Stomach (tissue), 9 donors: ENCODE results near the gene VASH2. TPM values are rescaled to one million over a fixed set of nuclear protein-coding genes. Genes with fewer than 3 reads are reported as not detected.

Experiments used
- DNase-seq, 2 donors: peaks; one replicate each; pipeline versions ENCODE4 v3.0.0 to v3.0.0-alpha.2; 2013 to 2019
- H3K27ac ChIP-seq, 5 donors: fragments of 200-600 bp in 4 of 5; sonication (generic) in 4 of 5; one replicate each; pipeline ENCODE4 v1.5.1; 2013 to 2019; ENCODE audit warnings: mild to moderate bottlenecking in 1 of 5, moderate library complexity in 1 of 5
- H3K27me3 ChIP-seq, 3 donors: fragments of 200-600 bp; sonication (generic); one replicate each; pipeline ENCODE4 v1.5.1; 2017 to 2019; ENCODE audit warnings: mixed run types in 1 of 3
- H3K36me3 ChIP-seq, 4 donors: fragments of 200-600 bp; sonication (generic); 1 replicate in 3 of 4; 2 replicates in 1 of 4; pipeline ENCODE4 v1.5.1; 2016 to 2019
- H3K4me1 ChIP-seq, 4 donors: fragments of 200-600 bp; sonication (generic); one replicate each; pipeline ENCODE4 v1.5.1; 2016 to 2019
- H3K4me3 ChIP-seq, 4 donors: fragments of 200-600 bp; sonication (generic) in 3 of 4; one replicate each; pipeline ENCODE4 v1.5.1; 2016 to 2019; ENCODE audit warnings: mild to moderate bottlenecking in 1 of 4
- H3K9me3 ChIP-seq, 4 donors: fragments of 200-600 bp; sonication (generic); one replicate each; pipeline ENCODE4 v1.5.1; 2016 to 2019
- EP300 ChIP-seq: sonication (generic); formaldehyde crosslinking; IDR thresholded peaks from one replicate; pipeline ENCODE4 v1.6.1; 2017; ENCODE audit warnings: antibody characterized with exemption
- POLR2A ChIP-seq, 4 donors: fragments of 450-650 bp; IDR thresholded peaks; one replicate each; pipeline ENCODE4 v1.6.1; 2016; ENCODE audit warnings: antibody characterized with exemption in 4 of 4, control low read depth in 2 of 4, mild to moderate bottlenecking in 1 of 4, moderate library complexity in 1 of 4
- POLR2AphosphoS5 ChIP-seq, 3 donors: sonication (generic); formaldehyde crosslinking; IDR thresholded peaks; one replicate each; pipeline ENCODE4 v1.6.1; 2016; ENCODE audit warnings: antibody characterized with exemption in 3 of 3
- WGBS, 5 donors: extraction: QIAGEN DNeasy Blood & Tissue Kit in 3 of 5; methylation state at CpG; one replicate each; pipeline versions ENCODE4 v1.1.5 to v1.1.7; 2013 to 2018; 5-methylcytosine and 5-hydroxymethylcytosine counted together
- intact Hi-C: fragments of 100-400 bp; cut with DNase I; formaldehyde crosslinking; loops from one replicate; pipeline ENCODE4 v1.15.1; 2023; ENCODE audit warnings: low total_unique reads
- polyA plus RNA-seq, 3 donors: library from polyadenylated mRNA; stranded (reverse); fragments of 200-250 nt; gene quantifications; one replicate each; pipeline ENCODE4 v1.2.3, GENCODE V29; 2013
- total RNA-seq, 5 donors: library from RNA; depleted of rRNA; stranded (reverse); fragments of >200 nt; gene quantifications; one replicate each; pipeline versions ENCODE4 v1.1.0 to v1.2.3, GENCODE V29; 2014 to 2016
- TF ChIP-seq, protein P1 (sequence below), 7 experiments: fragments of 450-650 bp in 4 of 7; fragments of 200-600 bp in 3 of 7; sonication (generic) in 3 of 7; IDR thresholded peaks; one replicate each; pipeline ENCODE4 v1.5.1; 2016 to 2019; ENCODE audit warnings: antibody characterized with exemption in 7 of 7, control low read depth in 2 of 7, mild to moderate bottlenecking in 1 of 7
- donor health status: healthy with polysubstance abuse.
- donor health status: Bipolar disorder and iron deficiency.
- donor health status: healthy.

The VASH2 gene
- total and polyA plus RNA-seq, 8 donors, result 0.13 to 10.3 (median 0.93) TPM; not detected in 4

DNA sequence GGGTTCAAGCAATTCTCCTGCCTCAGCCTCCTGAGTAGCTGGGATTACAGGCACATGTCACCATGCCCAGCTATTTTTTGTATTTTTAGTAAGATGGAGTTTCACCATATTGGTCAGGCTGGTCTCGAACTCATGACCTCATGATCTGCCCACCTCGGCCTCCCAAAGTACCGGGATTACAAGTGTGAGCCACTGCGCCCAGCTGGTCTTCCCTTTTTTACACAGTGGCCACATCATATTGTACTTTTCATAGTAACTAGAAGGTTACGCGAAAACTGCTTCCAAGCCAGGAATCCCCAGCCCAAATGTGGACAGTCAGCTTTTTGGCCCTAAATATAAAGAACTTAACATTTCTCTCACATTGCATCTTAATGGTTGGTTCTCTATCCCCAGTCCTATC lies 4.2 kb downstream of the VASH2 start:
- H3K27ac ChIP-seq, result no peak overlapping the region
- no peak overlapping the region for H3K4me3 ChIP-seq
- TF ChIP-seq, protein P1, sequence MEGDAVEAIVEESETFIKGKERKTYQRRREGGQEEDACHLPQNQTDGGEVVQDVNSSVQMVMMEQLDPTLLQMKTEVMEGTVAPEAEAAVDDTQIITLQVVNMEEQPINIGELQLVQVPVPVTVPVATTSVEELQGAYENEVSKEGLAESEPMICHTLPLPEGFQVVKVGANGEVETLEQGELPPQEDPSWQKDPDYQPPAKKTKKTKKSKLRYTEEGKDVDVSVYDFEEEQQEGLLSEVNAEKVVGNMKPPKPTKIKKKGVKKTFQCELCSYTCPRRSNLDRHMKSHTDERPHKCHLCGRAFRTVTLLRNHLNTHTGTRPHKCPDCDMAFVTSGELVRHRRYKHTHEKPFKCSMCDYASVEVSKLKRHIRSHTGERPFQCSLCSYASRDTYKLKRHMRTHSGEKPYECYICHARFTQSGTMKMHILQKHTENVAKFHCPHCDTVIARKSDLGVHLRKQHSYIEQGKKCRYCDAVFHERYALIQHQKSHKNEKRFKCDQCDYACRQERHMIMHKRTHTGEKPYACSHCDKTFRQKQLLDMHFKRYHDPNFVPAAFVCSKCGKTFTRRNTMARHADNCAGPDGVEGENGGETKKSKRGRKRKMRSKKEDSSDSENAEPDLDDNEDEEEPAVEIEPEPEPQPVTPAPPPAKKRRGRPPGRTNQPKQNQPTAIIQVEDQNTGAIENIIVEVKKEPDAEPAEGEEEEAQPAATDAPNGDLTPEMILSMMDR (IDR thresholded peaks at IDR 0.05), result no peak
- TF ChIP-seq EP300 (no peak), POLR2AphosphoS5 (IDR thresholded peaks at IDR 0.05) (no peak), POLR2A (IDR thresholded peaks at IDR 0.05) (no peak)
- intact Hi-C loops, result no loop called here
- no peak for DNase-seq
- H3K9me3 ChIP-seq, result no peaks in the 10 kb centered on the region
- H3K27me3 ChIP-seq, result peaks cover 0 to 26% (median 14%) of the 10 kb centered on the region in 3 donors
- no peaks in the 10 kb centered on the region for H3K36me3 ChIP-seq
- peaks cover 15 to 28% (median 19%) of the 10 kb centered on the region in 4 donors for H3K4me1 ChIP-seq
- 95 to 99% (median 95%) methylated on average over 6 of the region's 6 CpGs for WGBS, 5 donors

DNA sequence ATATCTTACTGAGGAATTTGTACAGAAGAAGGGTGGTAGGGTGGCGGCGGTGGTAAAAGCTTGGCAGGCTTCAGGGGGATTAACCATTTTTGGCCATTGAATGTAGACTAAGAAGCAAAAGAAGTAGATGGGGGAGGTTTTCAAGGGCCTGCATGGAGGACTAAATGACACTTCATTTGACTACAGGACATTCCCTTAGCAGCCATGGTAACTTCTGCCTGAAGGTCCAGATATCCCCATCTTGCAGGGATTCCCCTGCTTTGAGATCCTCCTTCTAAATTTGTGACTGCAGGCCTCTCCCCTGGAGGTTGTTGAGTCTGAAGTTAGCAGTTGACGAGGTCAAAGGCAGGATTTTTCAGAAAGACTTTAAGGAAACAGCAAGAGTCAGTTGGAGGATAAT lies 4.8 kb downstream of the VASH2 start:
- DNase-seq, result no peak
- Histone ChIP-seq H3K4me1 (peaks cover 15 to 23% (median 16%) of the 10 kb centered on the region in 4 donors), H3K9me3 (no peaks in the 10 kb centered on the region), H3K4me3 (no peak overlapping the region), H3K27me3 (peaks cover 0 to 21% (median 14%) of the 10 kb centered on the region in 3 donors), H3K27ac (no peak overlapping the region), H3K36me3 (no peaks in the 10 kb centered on the region)
- TF ChIP-seq POLR2A (IDR thresholded peaks at IDR 0.05) (no peak), EP300 (no peak), POLR2AphosphoS5 (IDR thresholded peaks at IDR 0.05) (no peak)
- TF ChIP-seq, protein P1 (IDR thresholded peaks at IDR 0.05), result no peak
- intact Hi-C loops, result no loop called here
- WGBS, 5 donors, result 90 to 95% (median 92%) methylated on average over 3 of the region's 3 CpGs

DNA sequence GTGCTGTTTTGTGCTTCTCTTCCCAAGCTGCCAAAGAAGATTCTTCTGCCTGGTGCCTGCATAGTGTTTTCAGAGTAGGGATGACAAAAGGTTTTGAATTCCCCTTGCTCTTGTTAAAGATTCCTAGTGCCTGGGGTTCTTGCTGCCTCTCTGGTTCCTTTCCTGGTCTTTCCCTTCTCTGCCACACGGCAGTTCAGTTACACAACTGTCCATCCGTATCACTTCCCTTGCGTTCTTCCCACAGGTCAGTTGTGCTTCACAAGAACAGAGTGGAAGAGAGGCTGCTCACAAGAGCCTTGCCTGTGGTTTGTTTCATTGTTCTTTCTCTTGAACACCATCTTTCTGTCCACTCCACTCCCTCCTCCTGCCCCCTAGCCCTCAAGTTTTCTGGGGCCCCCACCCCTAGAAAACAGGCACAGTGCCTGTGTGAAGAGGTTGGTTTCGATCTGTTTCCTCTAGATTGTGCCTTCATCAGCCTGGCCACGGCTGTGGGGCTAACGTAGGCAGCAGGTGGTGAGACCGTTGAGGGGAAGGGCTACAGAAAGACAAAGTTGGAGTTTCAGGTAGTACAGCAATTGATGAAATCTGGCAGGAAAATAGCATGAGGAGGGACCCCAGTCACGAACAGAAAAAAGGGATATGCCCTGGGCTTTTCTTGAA lies 5.8 kb downstream of the VASH2 start:
- Histone ChIP-seq H3K9me3 (no peaks in the 10 kb centered on the region), H3K4me1 (peaks cover 6 to 13% (median 9%) of the 10 kb centered on the region in 4 donors), H3K27me3 (peaks cover 0 to 11% (median 8%) of the 10 kb centered on the region in 3 donors), H3K36me3 (no peaks in the 10 kb centered on the region), H3K27ac (no peak overlapping the region), H3K4me3 (no peak overlapping the region)
- TF ChIP-seq EP300 (no peak), POLR2AphosphoS5 (IDR thresholded peaks at IDR 0.05) (no peak), POLR2A (IDR thresholded peaks at IDR 0.05) (no peak)
- WGBS, 5 donors, result 75 to 83% (median 82%) methylated on average over 8 of the region's 8 CpGs
- intact Hi-C loops, result no loop called here
- no peak for DNase-seq

DNA sequence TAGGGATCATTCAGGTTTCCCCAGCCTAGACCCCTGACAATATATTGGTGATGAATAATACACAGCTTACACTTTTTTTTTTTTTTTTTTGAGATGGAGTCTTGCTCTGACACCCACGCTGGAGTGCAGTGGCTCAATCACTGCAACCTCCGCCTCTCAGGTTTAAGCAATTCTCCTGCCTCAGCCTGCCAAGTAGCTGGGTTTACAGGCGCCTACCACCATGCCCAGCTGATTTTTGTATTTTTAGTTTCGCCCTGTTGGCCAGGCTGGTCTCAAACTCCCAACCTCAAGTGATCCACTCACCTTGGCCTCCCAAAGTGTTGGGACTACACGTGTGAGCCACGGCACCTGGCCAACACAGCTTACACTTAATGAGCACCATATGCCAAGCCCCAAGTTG lies 7.2 kb downstream of the VASH2 start:
- Histone ChIP-seq H3K4me1 (no peaks in the 10 kb centered on the region), H3K27me3 (no peaks in the 10 kb centered on the region), H3K4me3 (no peak overlapping the region), H3K36me3 (no peaks in the 10 kb centered on the region), H3K9me3 (no peaks in the 10 kb centered on the region), H3K27ac (no peak overlapping the region)
- 86 to 96% (median 94%) methylated on average over 6 of the region's 6 CpGs for WGBS, 5 donors
- DNase-seq, result no peak
- TF ChIP-seq, protein P1 (IDR thresholded peaks at IDR 0.05), result no peak
- no peak for TF ChIP-seq POLR2AphosphoS5 (IDR thresholded peaks at IDR 0.05)
- no peak for TF ChIP-seq EP300
- no peak for TF ChIP-seq POLR2A (IDR thresholded peaks at IDR 0.05)
- intact Hi-C loops, result no loop called here

DNA sequence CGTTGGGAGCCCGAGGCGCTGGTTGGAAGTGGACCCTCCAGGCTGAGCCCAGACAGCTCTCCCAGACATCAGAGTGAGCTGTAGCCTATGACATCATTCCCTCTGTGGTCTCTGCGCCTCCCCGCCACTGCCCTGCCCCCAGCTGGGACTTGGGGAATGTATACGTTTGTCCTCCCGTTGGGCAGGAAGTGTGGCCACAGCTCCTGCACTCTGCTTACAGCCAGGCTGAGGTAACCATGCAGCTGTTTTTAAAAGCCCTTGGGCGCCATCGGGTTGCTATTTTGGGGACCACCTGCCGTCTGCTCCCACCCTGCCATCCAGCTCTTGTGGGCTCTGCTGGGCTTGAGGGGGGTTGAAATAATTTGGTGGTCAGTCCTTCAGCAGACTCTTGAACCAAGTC lies 7.8 kb downstream of the VASH2 start:
- H3K27me3 ChIP-seq, result no peaks in the 10 kb centered on the region
- H3K9me3 ChIP-seq, result no peaks in the 10 kb centered on the region
- peak in 1 of 2 donors; percentile 46 for DNase-seq
- H3K36me3 ChIP-seq, result no peaks in the 10 kb centered on the region
- TF ChIP-seq POLR2AphosphoS5 (IDR thresholded peaks at IDR 0.05), result no peak
- no peak for TF ChIP-seq EP300
- TF ChIP-seq POLR2A (IDR thresholded peaks at IDR 0.05), result no peak
- TF ChIP-seq, protein P1 (IDR thresholded peaks at IDR 0.05), result no peak
- no peaks in the 10 kb centered on the region for H3K4me1 ChIP-seq
- WGBS, 5 donors, result 61 to 78% (median 74%) methylated on average over 10 of the region's 10 CpGs
- no peak overlapping the region for H3K4me3 ChIP-seq
- intact Hi-C loops, result no loop called here
- H3K27ac ChIP-seq, result no peak overlapping the region
